Mammary epithelial cell (primary cell): ENCODE data around the gene PRKCQ.

Source experiments
- EZH2 ChIP-seq: IDR thresholded peaks from 2 replicates; pipeline ENCODE4 v1.6.1; 2012; ENCODE audit warnings: low read length, inconsistent platforms, borderline replicate concordance
- TF ChIP-seq, protein P1 (sequence below), 2 donors: IDR thresholded peaks in 1 of 2; conservative IDR thresholded peaks in 1 of 2; 2 replicates each; pipeline ENCODE4 v1.5.1; 2011 to 2012; ENCODE audit warnings: inconsistent platforms in 2 of 2, low read length in 2 of 2, mild to moderate bottlenecking in 2 of 2, control low read depth in 1 of 2, low read depth in 1 of 2; ENCODE audit not compliant: insufficient read depth in 1 of 2; ENCODE audit errors: extremely low read depth in 1 of 2

- TF ChIP-seq, protein P1, sequence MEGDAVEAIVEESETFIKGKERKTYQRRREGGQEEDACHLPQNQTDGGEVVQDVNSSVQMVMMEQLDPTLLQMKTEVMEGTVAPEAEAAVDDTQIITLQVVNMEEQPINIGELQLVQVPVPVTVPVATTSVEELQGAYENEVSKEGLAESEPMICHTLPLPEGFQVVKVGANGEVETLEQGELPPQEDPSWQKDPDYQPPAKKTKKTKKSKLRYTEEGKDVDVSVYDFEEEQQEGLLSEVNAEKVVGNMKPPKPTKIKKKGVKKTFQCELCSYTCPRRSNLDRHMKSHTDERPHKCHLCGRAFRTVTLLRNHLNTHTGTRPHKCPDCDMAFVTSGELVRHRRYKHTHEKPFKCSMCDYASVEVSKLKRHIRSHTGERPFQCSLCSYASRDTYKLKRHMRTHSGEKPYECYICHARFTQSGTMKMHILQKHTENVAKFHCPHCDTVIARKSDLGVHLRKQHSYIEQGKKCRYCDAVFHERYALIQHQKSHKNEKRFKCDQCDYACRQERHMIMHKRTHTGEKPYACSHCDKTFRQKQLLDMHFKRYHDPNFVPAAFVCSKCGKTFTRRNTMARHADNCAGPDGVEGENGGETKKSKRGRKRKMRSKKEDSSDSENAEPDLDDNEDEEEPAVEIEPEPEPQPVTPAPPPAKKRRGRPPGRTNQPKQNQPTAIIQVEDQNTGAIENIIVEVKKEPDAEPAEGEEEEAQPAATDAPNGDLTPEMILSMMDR (conservative IDR thresholded peaks at IDR 0.05 in 1 of 2, IDR thresholded peaks at IDR 0.05 in 1 of 2; ENCODE audit: extremely low read depth in 1 of 2, insufficient read depth in 1 of 2, low read depth in 1 of 2, low read length in 2 of 2): no peak
- TF ChIP-seq EZH2: no peak
Observed at GRCh38 chr10:6514180-6514579, 65.9 kb downstream of the PRKCQ start.
